Measurements from ENCODE around the gene CGGBP1. TPM values are rescaled to one million over a fixed set of nuclear protein-coding genes. Genes with fewer than 3 reads are reported as not detected.

The CGGBP1 gene
- total and polyA plus RNA-seq, 2 donors (not counting 1 experiment from before 2014, with no cell fraction given): 57.3 to 121 TPM

GRCh38 chr3:88033808-88034207, 25.0 kb downstream of the CGGBP1 start:
- H3K9ac ChIP-seq (ENCODE audit: low read length): no peak overlapping the region
- CTCF ChIA-PET: no interaction called here

GRCh38 chr3:88033079-88033478, 25.7 kb downstream of the CGGBP1 start:
- Mint-ChIP-seq H3K27me3 (no peaks in the 10 kb centered on the region), H3K4me3 (peak overlapping the region; percentile 3), H3K4me1 (peaks cover 36% of the 10 kb centered on the region), H3K27ac (peak overlapping the region; percentile 11), H3K9me3 (ENCODE audit: insufficient read depth) (no peaks in the 10 kb centered on the region)
- POLR2A ChIA-PET: no interaction called here
- Histone ChIP-seq H3K79me2 (ENCODE audit: control insufficient read depth, insufficient read depth, low read length) (no peaks in the 10 kb centered on the region), H4K20me1 (ENCODE audit: control insufficient read depth, insufficient read depth, low read length, poor library complexity, severe bottlenecking) (no peaks in the 10 kb centered on the region), H3K4me2 (replicated peaks; ENCODE audit: low read depth, low read length, poor library complexity, severe bottlenecking) (no peak overlapping the region), H3K4me3 (ENCODE audit: control extremely low read depth in 1 of 5, extremely low read depth in 1 of 5, insufficient read depth in 1 of 5, low read depth in 2 of 5, low read length in 4 of 5) (no peak overlapping the region), H3K27ac (ENCODE audit: low read length in 2 of 2) (no peak overlapping the region), H3K27me3 (replicated peaks in 1 of 4; ENCODE audit: control extremely low read depth in 1 of 4, control insufficient read depth in 3 of 4, insufficient read depth in 4 of 4, low read length in 3 of 4) (no peaks in the 10 kb centered on the region), H3K36me3 (replicated peaks in 1 of 2; ENCODE audit: control extremely low read depth in 1 of 2, control insufficient read depth in 1 of 2, extremely low read depth in 1 of 2, insufficient read depth in 2 of 2, low read length in 1 of 2) (no peaks in the 10 kb centered on the region), H2AFZ (ENCODE audit: insufficient read depth, low read depth, low read length, poor library complexity, severe bottlenecking) (peak overlapping the region; percentile 88), H3K9ac (ENCODE audit: low read length) (no peak overlapping the region), H3K4me1 (ENCODE audit: control insufficient read depth in 2 of 2, insufficient read depth in 2 of 2, low read length in 2 of 2) (peaks cover 15 to 25% of the 10 kb centered on the region in 2 donors), H3K9me3 (ENCODE audit: control extremely low read depth in 1 of 3, control insufficient read depth in 2 of 3, insufficient read depth in 1 of 3, low read length in 2 of 3) (no peaks in the 10 kb centered on the region)
- ATAC-seq (ENCODE audit: low read depth) (no peak), DNase-seq (no peak)
- CTCF ChIA-PET: no interaction called here
- TF ChIP-seq EZH2 (IDR thresholded peaks at IDR 0.05; ENCODE audit: borderline replicate concordance, insufficient read depth, low read depth, low read length, poor library complexity, severe bottlenecking): no peak
- TF ChIP-seq CTCF (IDR thresholded peaks at IDR 0.05): no peak
- intact Hi-C loops (cut with micrococcal nuclease): no loop called here
- WGBS (ENCODE audit: insufficient coverage): no CpG with 5 or more reads among the region's 2 CpGs

More at GRCh38 chr3:88033808-88034207, 25.0 kb downstream of the CGGBP1 start:
- H3K4me3 Mint-ChIP-seq: no peak overlapping the region
- DNase-seq (no peak), ATAC-seq (ENCODE audit: low read depth) (no peak)
- POLR2A ChIA-PET: interaction anchor here (0.6 kb wide), 1 partner anchor 128 kb away, joined by 5 read pairs; no protein-coding TSS in a partner anchor
- Histone ChIP-seq H3K27me3 (replicated peaks in 1 of 4; ENCODE audit: control extremely low read depth in 1 of 4, control insufficient read depth in 3 of 4, insufficient read depth in 4 of 4, low read length in 3 of 4) (no peaks in the 10 kb centered on the region), H3K4me1 (ENCODE audit: control insufficient read depth in 2 of 2, insufficient read depth in 2 of 2, low read length in 2 of 2) (peaks cover 15 to 25% of the 10 kb centered on the region in 2 donors), H2AFZ (ENCODE audit: insufficient read depth, low read depth, low read length, poor library complexity, severe bottlenecking) (peak overlapping the region; percentile 63), H3K27ac (ENCODE audit: low read length in 2 of 2) (no peak overlapping the region), H3K79me2 (ENCODE audit: control insufficient read depth, insufficient read depth, low read length) (no peaks in the 10 kb centered on the region), H3K36me3 (replicated peaks in 1 of 2; ENCODE audit: control extremely low read depth in 1 of 2, control insufficient read depth in 1 of 2, extremely low read depth in 1 of 2, insufficient read depth in 2 of 2, low read length in 1 of 2) (no peaks in the 10 kb centered on the region), H3K4me2 (replicated peaks; ENCODE audit: low read depth, low read length, poor library complexity, severe bottlenecking) (peak overlapping the region; percentile 13), H3K9me3 (ENCODE audit: control extremely low read depth in 1 of 3, control insufficient read depth in 2 of 3, insufficient read depth in 1 of 3, low read length in 2 of 3) (no peaks in the 10 kb centered on the region), H4K20me1 (ENCODE audit: control insufficient read depth, insufficient read depth, low read length, poor library complexity, severe bottlenecking) (no peaks in the 10 kb centered on the region), H3K4me3 (ENCODE audit: control extremely low read depth in 1 of 5, extremely low read depth in 1 of 5, insufficient read depth in 1 of 5, low read depth in 2 of 5, low read length in 4 of 5) (no peak overlapping the region)
- H3K9me3 Mint-ChIP-seq (ENCODE audit: insufficient read depth): no peaks in the 10 kb centered on the region
- no peak overlapping the region for H3K27ac Mint-ChIP-seq
- intact Hi-C loops (cut with micrococcal nuclease): no loop called here
- H3K4me1 Mint-ChIP-seq: peaks cover 36% of the 10 kb centered on the region
- no peaks in the 10 kb centered on the region for H3K27me3 Mint-ChIP-seq
- TF ChIP-seq CTCF (IDR thresholded peaks at IDR 0.05): no peak
- WGBS (ENCODE audit: insufficient coverage): no CpG with 5 or more reads among the region's 2 CpGs
